Fibroblast of villous mesenchyme (primary cell): ENCODE measurements around the gene CTSL. TPM values are rescaled to one million over a fixed set of nuclear protein-coding genes. Genes with fewer than 3 reads are reported as not detected.

Experiments
- DNase-seq: peaks from one replicate; pipeline ENCODE4 v3.0.0-alpha.2; 2010; ENCODE audit warnings: low read depth
- H3K4me3 ChIP-seq: 2 replicates; pipeline ENCODE4 v1.5.1; 2011; ENCODE audit warnings: low read depth, mild to moderate bottlenecking, low read length
- CTCF ChIP-seq: IDR thresholded peaks from 2 replicates; pipeline ENCODE4 v1.5.1; 2012; ENCODE audit warnings: low read depth, mild to moderate bottlenecking, low read length; ENCODE audit not compliant: insufficient read depth
- total RNA-seq: library from RNA; depleted of rRNA; stranded (reverse); fragments of >200 nt; gene quantifications from 2 replicates; pipeline ENCODE4 v1.2.3, GENCODE V29; 2012

CTSL gene
- total RNA-seq, 1 donor = 163 TPM

GRCh38 chr9:87760529-87760928, 34.6 kb downstream of the CTSL start:
- DNase-seq = no peak
- no peak overlapping the region for H3K4me3 ChIP-seq
- TF ChIP-seq CTCF = no peak

GRCh38 chr9:87763286-87763685, 37.4 kb downstream of the CTSL start:
- DNase-seq = no peak
- no peak for TF ChIP-seq CTCF

GRCh38 chr9:87765521-87765920, 39.6 kb downstream of the CTSL start:
- TF ChIP-seq CTCF = no peak
- H3K4me3 ChIP-seq = no peak overlapping the region
- no peak for DNase-seq

More at GRCh38 chr9:87763286-87763685, 37.4 kb downstream of the CTSL start:
- H3K4me3 ChIP-seq = no peak overlapping the region

GRCh38 chr9:87766697-87767096, 40.8 kb downstream of the CTSL start:
- DNase-seq = no peak
- H3K4me3 ChIP-seq = no peak overlapping the region
- no peak for TF ChIP-seq CTCF

DNA sequence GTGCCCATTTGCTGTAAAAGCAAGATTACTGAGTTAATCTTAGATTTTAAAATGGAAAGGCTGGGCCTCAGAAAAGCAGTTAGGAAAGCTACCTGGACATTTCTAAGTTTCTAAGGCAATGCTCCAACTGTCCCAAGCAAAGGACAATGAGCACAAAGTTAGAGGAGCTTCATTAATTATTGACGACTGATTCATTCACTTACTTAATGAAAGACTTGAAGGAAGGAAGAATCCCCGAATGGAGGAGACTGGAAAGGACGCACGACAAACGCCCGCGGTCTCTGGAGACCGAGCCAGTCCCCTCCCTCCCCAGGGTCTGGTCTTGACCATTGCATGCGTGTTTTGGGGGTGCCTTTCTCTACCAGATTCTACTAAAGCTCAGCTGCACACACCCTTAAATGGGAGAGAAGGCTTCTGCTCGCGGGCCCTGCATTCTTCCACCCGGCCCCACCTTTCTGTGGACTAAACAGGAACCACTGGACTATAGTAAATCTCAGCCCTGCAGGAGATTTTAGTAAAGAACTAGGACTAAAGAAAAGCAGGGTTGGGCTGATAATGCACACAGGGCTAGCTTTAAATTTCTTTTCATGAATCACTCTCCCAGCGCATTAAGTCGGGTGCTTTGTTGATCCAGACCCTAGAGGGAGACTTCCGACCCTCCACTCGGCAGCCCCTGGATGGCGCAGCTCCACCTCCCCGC, 44.8 kb downstream of the CTSL start:
- no peak for TF ChIP-seq CTCF
- DNase-seq = no peak
- H3K4me3 ChIP-seq = no peak overlapping the region

DNA sequence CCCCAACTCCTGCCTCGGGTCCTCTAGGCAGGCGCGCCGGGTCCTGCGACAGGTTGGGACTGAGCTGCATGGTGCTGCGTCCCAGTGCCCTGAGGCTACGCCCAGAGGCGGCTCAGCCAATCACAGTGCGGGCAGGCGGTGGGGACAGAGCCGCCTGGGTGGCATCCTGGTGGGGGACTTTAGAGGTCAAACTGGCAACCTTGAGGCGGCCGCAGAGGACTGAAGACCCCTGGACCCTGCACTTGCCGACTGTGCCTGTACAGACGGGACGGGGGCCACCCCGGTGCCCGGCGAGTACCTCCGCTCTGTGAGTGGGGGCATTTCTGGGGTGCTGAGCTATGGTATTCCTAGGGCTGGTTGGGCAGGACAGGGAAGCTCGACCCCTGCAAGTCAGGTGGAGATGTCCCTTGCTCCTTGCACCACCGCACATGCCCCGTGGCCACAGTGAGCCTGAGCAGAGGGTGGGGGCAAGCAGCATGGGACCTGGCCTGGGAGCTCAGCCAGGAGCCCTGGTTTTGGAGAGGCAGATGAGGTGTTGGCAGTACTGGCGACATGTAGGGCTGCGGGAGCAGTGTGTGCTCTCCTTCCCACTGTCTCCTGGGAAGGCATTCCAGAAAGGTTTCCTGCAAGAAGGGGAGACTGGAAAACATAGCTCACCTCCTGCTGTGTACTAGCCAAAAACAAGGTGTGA, 45.5 kb downstream of the CTSL start:
- no peak overlapping the region for H3K4me3 ChIP-seq
- no peak for TF ChIP-seq CTCF
- DNase-seq = no peak
